GM12878 (cell line): ENCODE data around the gene IGF2R.

Source experiments
- NRF1 ChIP-seq: conservative IDR thresholded peaks from 2 replicates; pipeline ENCODE4 v1.6.1; 2011; ENCODE audit warnings: mild to moderate bottlenecking, low read depth, low read length, improper control_type of control experiment
- POLR2A ChIP-seq: IDR thresholded peaks from 2 replicates; pipeline ENCODE4 v1.6.1; 2011; ENCODE audit warnings: low read depth, mild to moderate bottlenecking, low read length
- ZNF274 ChIP-seq: IDR thresholded peaks from one replicate; pipeline ENCODE4 v1.8.0; 2011; ENCODE audit not compliant: insufficient read length, insufficient read depth
- TF ChIP-seq, protein P1 (sequence below), 3 experiments: IDR thresholded peaks in 2 of 3; conservative IDR thresholded peaks in 1 of 3; 2 replicates each; pipeline ENCODE4 v1.5.1; 2011; ENCODE audit warnings: low read depth in 3 of 3, low read length in 3 of 3, mild to moderate bottlenecking in 3 of 3, control low read depth in 2 of 3, moderate library complexity in 2 of 3, inconsistent platforms in 1 of 3, mixed read lengths in 1 of 3; ENCODE audit not compliant: control insufficient read depth in 2 of 3, insufficient read depth in 1 of 3; ENCODE audit errors: extremely low read depth in 1 of 3

DNA sequence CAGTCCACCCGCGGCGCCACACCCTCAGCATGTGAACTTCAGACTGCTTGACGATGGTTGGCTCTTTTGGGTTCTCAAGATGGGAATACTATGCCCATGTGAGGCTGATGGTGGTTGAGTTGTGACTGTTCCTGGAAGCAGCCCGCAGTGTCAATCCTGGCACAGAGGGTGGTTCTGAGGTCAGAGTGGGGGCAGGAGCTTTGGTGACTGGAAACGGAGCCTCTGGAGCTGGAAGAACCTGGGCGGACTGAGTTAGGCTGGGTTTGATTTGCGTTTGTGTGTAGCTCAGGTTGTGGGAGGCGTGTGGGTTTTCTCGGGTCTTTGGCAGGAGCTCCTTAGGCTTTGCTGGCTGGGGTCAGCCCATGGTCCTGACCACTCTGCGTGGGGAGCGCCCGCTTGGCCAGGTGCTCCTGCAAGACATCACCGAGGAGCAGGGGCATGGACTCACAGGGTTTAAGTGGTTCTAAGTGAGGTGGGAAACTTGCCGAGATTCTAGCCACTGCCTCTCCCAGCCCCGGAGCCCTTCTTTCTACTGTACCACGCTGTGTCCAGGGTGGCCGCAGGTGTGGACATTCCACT, 115.4 kb downstream of the IGF2R start:
- no peak for TF ChIP-seq NRF1
- TF ChIP-seq, protein P1, sequence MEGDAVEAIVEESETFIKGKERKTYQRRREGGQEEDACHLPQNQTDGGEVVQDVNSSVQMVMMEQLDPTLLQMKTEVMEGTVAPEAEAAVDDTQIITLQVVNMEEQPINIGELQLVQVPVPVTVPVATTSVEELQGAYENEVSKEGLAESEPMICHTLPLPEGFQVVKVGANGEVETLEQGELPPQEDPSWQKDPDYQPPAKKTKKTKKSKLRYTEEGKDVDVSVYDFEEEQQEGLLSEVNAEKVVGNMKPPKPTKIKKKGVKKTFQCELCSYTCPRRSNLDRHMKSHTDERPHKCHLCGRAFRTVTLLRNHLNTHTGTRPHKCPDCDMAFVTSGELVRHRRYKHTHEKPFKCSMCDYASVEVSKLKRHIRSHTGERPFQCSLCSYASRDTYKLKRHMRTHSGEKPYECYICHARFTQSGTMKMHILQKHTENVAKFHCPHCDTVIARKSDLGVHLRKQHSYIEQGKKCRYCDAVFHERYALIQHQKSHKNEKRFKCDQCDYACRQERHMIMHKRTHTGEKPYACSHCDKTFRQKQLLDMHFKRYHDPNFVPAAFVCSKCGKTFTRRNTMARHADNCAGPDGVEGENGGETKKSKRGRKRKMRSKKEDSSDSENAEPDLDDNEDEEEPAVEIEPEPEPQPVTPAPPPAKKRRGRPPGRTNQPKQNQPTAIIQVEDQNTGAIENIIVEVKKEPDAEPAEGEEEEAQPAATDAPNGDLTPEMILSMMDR (IDR thresholded peaks at IDR 0.05 in 2 of 3, conservative IDR thresholded peaks at IDR 0.05 in 1 of 3; ENCODE audit: control insufficient read depth in 2 of 3, extremely low read depth in 1 of 3, insufficient read depth in 1 of 3, low read depth in 3 of 3, low read length in 3 of 3), result no peak
- TF ChIP-seq POLR2A, result no peak
- TF ChIP-seq ZNF274, result no peak
